Measurements from ENCODE around the gene SUMO3. TPM values are rescaled to one million over a fixed set of nuclear protein-coding genes. Genes with fewer than 3 reads are reported as not detected.

Gene SUMO3
- total and polyA plus RNA-seq, 2 of the 8 experiments (the other 6 are each of a cell fraction or from before 2014, with no cell fraction given) = 96.8 to 101 TPM

- H4K91ac ChIP-seq (replicated peaks; ENCODE audit: insufficient read length, low read length) = no peak overlapping the region
- no peak overlapping the region for H2AFZ ChIP-seq (ENCODE audit: low read length)
- no peak overlapping the region for H4K5ac ChIP-seq (ENCODE audit: insufficient read length, low read depth, low read length)
- H3K4ac ChIP-seq (replicated peaks; ENCODE audit: insufficient read length, low read depth, low read length) = no peak overlapping the region
- no peak overlapping the region for H3K4me3 ChIP-seq (ENCODE audit: extremely low read depth in 1 of 4, insufficient read depth in 2 of 4, low read depth in 3 of 4, low read length in 4 of 4)
- DNase-seq (ENCODE audit: low read depth in 1 of 2, low spot score in 2 of 2) = no peak
- H2BK120ac ChIP-seq (replicated peaks; ENCODE audit: low read depth, low read length) = no peak overlapping the region
- no peak overlapping the region for H2BK12ac ChIP-seq (ENCODE audit: low read depth, low read length)
- H3K79me1 ChIP-seq (ENCODE audit: low read depth, low read length) = peaks cover 10% of the 10 kb centered on the region
- no peak overlapping the region for H4K8ac ChIP-seq (ENCODE audit: extremely low read depth, insufficient read depth, low read length)
- ChIA-PET CTCF (ENCODE audit: partially characterized antibody) (no interaction called here), POLR2A (ENCODE audit: partially characterized antibody) (no interaction called here)
- no peak overlapping the region for H3K14ac ChIP-seq (ENCODE audit: insufficient read length)
- H2BK15ac ChIP-seq (ENCODE audit: low read length) = no peak overlapping the region
- peaks cover 0 to 1% of the 10 kb centered on the region in 2 experiments; a peak in 1 of 4 replicates for H3K9me3 ChIP-seq (ENCODE audit: insufficient read depth in 2 of 2, low read depth in 1 of 2, low read length in 1 of 2)
- H2AK5ac ChIP-seq (ENCODE audit: low read depth, low read length) = peak overlapping the region; percentile 60; the same call in 1 of the 2 replicates
- H3K36me3 ChIP-seq (ENCODE audit: control insufficient read depth in 2 of 4, insufficient read depth in 4 of 4, low read length in 3 of 4) = peaks cover 7 to 40% (median 22%) of the 10 kb centered on the region in 4 experiments; a peak in 7 of 8 replicates
- no peak overlapping the region for H3K4me2 ChIP-seq (ENCODE audit: insufficient read depth in 1 of 2, low read depth in 2 of 2, low read length in 2 of 2)
- 84% methylated on average over 5 of the region's 5 CpGs; no CpG with 5 or more reads in 1 of the 2 experiments for WGBS, 2 experiments (ENCODE audit: extremely low coverage in 1 of 2, insufficient coverage in 1 of 2, insufficient read length in 1 of 2, insufficient replicate concordance in 2 of 2, low coverage in 1 of 2, low lambda C conversion rate in 2 of 2, missing lambda C conversion rate in 1 of 2)
- peaks cover 0 to 52% of the 10 kb centered on the region in 2 experiments for H3K79me2 ChIP-seq (ENCODE audit: control insufficient read depth in 1 of 2, insufficient read depth in 2 of 2, low read length in 2 of 2)
- H3K27me3 ChIP-seq (replicated peaks in 1 of 4; ENCODE audit: control insufficient read depth in 3 of 4, extremely low read depth in 1 of 4, insufficient read depth in 3 of 4, low read length in 3 of 4) = no peaks in the 10 kb centered on the region
- no peak overlapping the region for H3K9ac ChIP-seq (replicated peaks in 1 of 4; ENCODE audit: extremely low read depth in 1 of 4, low read depth in 3 of 4, low read length in 3 of 4)
- H3K18ac ChIP-seq (ENCODE audit: extremely low read depth, low read length) = no peak overlapping the region
- H4K20me1 ChIP-seq (replicated peaks in 1 of 2; ENCODE audit: control insufficient read depth in 1 of 2, insufficient read depth in 2 of 2, low read length in 2 of 2) = peaks cover 0 to 10% of the 10 kb centered on the region in 2 experiments
- H2BK20ac ChIP-seq (ENCODE audit: low read length) = no peak overlapping the region
- H3K27ac ChIP-seq (ENCODE audit: low read depth, low read length) = no peak overlapping the region
- H3K56ac ChIP-seq (replicated peaks; ENCODE audit: insufficient read length, low read depth, low read length) = no peak overlapping the region
- H3K4me1 ChIP-seq (replicated peaks in 1 of 4; ENCODE audit: control insufficient read depth in 3 of 4, insufficient read depth in 4 of 4, low read length in 3 of 4) = no peaks in the 10 kb centered on the region
- H2BK5ac ChIP-seq (ENCODE audit: low read depth, low read length) = peak overlapping the region; percentile 45; the same call in 1 of the 2 replicates
- no peak for FAIRE-seq
- no peak overlapping the region for H3K23ac ChIP-seq (ENCODE audit: insufficient read length)
- no peaks in the 10 kb centered on the region for H3K23me2 ChIP-seq (ENCODE audit: low read depth, low read length)
Observed at GRCh38 chr21:44778094-44778493, 39.8 kb downstream of the SUMO3 start.
